Measurements from ENCODE around the gene RBM20. TPM values are rescaled to one million over a fixed set of nuclear protein-coding genes. Genes with fewer than 3 reads are reported as not detected.

Gene RBM20
- total and polyA plus RNA-seq, 10 of the 15 experiments (the other 5 are each of a cell fraction or from before 2014, with no cell fraction given) = 0.04 to 0.26 (median 0.15) TPM

GRCh38 chr10:110802090-110802489 lies 158.0 kb downstream of the RBM20 start (continued):
- no peak for TF ChIP-seq BMI1 (IDR thresholded peaks at IDR 0.05; ENCODE audit: borderline replicate concordance)

- RAD21 ChIA-PET (ENCODE audit: unreplicated experiment) = interaction anchor here (0.7 to 5.0 kb wide), 46 partner anchors 7 to 497 kb away, joined by 3 to 153 read pairs (median 11); partner anchors contain the start of genes BBIP1, PDCD4 and SHOC2
- under 1% methylated on average over 7 of the region's 7 CpGs for WGBS (ENCODE audit: insufficient coverage, insufficient replicate concordance, low lambda C conversion rate, missing lambda C conversion rate)
- Histone ChIP-seq H3K27me3 (replicated peaks in 1 of 2; ENCODE audit: control insufficient read depth in 2 of 2, insufficient read depth in 2 of 2, low read length in 1 of 2) (no peaks in the 10 kb centered on the region), H3K4me2 (ENCODE audit: control insufficient read depth, insufficient read depth) (peak overlapping the region; percentile 93), H2AFZ (ENCODE audit: control insufficient read depth, low read depth, low read length) (peak overlapping the region; percentile 38), H3K9ac (ENCODE audit: control insufficient read depth, insufficient read depth, low read length) (peak overlapping the region; percentile 67), H3K4me3 (no peak overlapping the region), H4K20me1 (ENCODE audit: control insufficient read depth, insufficient read depth) (no peaks in the 10 kb centered on the region), H3K79me2 (ENCODE audit: control insufficient read depth, insufficient read depth, low read length) (no peaks in the 10 kb centered on the region; the same call in 1 of the 2 replicates), H3K9me3 (replicated peaks; ENCODE audit: control insufficient read depth, insufficient read depth, low read length) (no peaks in the 10 kb centered on the region; the same call in 2 of the 3 replicates), H3K27ac (ENCODE audit: control insufficient read depth, insufficient read depth) (peak overlapping the region; percentile 91), H3K36me3 (ENCODE audit: control insufficient read depth in 2 of 2, insufficient read depth in 2 of 2, low read length in 1 of 2) (no peaks in the 10 kb centered on the region), H3K4me1 (ENCODE audit: control insufficient read depth, insufficient read depth, low read length) (peaks cover 33% of the 10 kb centered on the region)
- POLR2A ChIA-PET = interaction anchor here (0.6 to 3.5 kb wide), 23 partner anchors 9 to 116 kb away, joined by 3 to 48 read pairs (median 9); partner anchors contain the start of genes BBIP1, PDCD4 and SHOC2
- intact Hi-C loops (cut with micrococcal nuclease; ENCODE audit: unreplicated experiment) = loop anchor here (1.0 to 5.0 kb wide), 6 partner anchors 28 to 190 kb away; no protein-coding TSS in a partner anchor
- peak; percentile 85 for DNase-seq (ENCODE audit: low read depth, low spot score)
- SMC1A ChIA-PET (ENCODE audit: uncharacterized antibody, unreplicated experiment) = interaction anchor here (0.5 to 20.6 kb wide), 42 partner anchors 11 to 797 kb away, joined by 3 to 327 read pairs (median 8); partner anchors contain the start of genes BBIP1, PDCD4 and SHOC2
- in situ Hi-C loops (cut with MboI) = no loop called here
- no TSS peak for BruUV-seq (replicated peaks)
- CTCF ChIA-PET = interaction anchor here (0.7 to 5.0 kb wide), 42 partner anchors 9 to 555 kb away, joined by 3 to 196 read pairs (median 9); partner anchors contain the start of genes BBIP1, PDCD4 and SHOC2
- peak; percentile 73 for ATAC-seq
- FAIRE-seq = no peak
- TF ChIP-seq FOXK2 (IDR thresholded peaks at IDR 0.05) (peak; percentile 31; the same call in 1 of the 2 replicates), NFYB (IDR thresholded peaks at IDR 0.05; ENCODE audit: insufficient read depth, low read depth, low read length) (peak; percentile 44; the same call in 1 of the 2 replicates), TCF12 (IDR thresholded peaks at IDR 0.05; ENCODE audit: low read depth, low read length) (0 out of 2 replicates have a peak, but pooled peaks have one; percentile 70), E4F1 (IDR thresholded peaks at IDR 0.05; ENCODE audit: borderline replicate concordance, partially characterized antibody) (no peak), NFXL1 (IDR thresholded peaks at IDR 0.05; ENCODE audit: borderline replicate concordance) (no peak), CBFB (IDR thresholded peaks at IDR 0.05; ENCODE audit: low read depth) (no peak), NR2C2 (IDR thresholded peaks at IDR 0.05; ENCODE audit: borderline replicate concordance, control insufficient read depth, insufficient read length, low read depth) (no peak), GABPA (IDR thresholded peaks at IDR 0.05; ENCODE audit: low read depth) (no peak), ZBTB33 (IDR thresholded peaks at IDR 0.05) (no peak), CTCF (IDR thresholded peaks at IDR 0.05 in 2 of 3, conservative IDR thresholded peaks at IDR 0.05 in 1 of 3; ENCODE audit: control insufficient read depth in 2 of 3, extremely low read depth in 1 of 3, insufficient read depth in 1 of 3, low read depth in 3 of 3, low read length in 3 of 3) (no peak), RCOR1 (conservative IDR thresholded peaks at IDR 0.05; ENCODE audit: low read depth, low read length) (no peak), TAF1 (IDR thresholded peaks at IDR 0.05; ENCODE audit: borderline replicate concordance, low read depth, low read length) (no peak), TCF7 (IDR thresholded peaks at IDR 0.05; ENCODE audit: borderline replicate concordance) (no peak)
These were observed 158.6 kb downstream of the RBM20 start for GRCh38 chr10:110802551-110803238.

Measured in GM12878 (cell line).